DOHH2 (cell line): Measurements from ENCODE around the gene SGTA.

ENCODE experiments used
- CTCF ChIP-seq: fragments of 200-600 bp; sonication (generic); IDR thresholded peaks from one replicate; pipeline ENCODE4 v1.5.1; 2014; ENCODE audit warnings: antibody characterized with exemption, mild to moderate bottlenecking, low read depth, low read length; ENCODE audit not compliant: poor library complexity, severe bottlenecking
- EZH2phosphoT487 ChIP-seq: fragments of 200-600 bp; sonication (generic); IDR thresholded peaks from 2 replicates; pipeline ENCODE4 v1.6.1; 2017; ENCODE audit warnings: borderline replicate concordance, mild to moderate bottlenecking, antibody characterized with exemption, low read length, moderate library complexity, mixed read lengths

- TF ChIP-seq CTCF (no peak), EZH2phosphoT487 (no peak)
Observed at GRCh38 chr19:2743099-2743498, 40.0 kb downstream of the SGTA start.
